B cell (primary cell): Measurements from ENCODE around the gene EVL. TPM values are rescaled to one million over a fixed set of nuclear protein-coding genes. Genes with fewer than 3 reads are reported as not detected.

Experiments used
- ATAC-seq: fragments of 200-7000 bp; cut with Tn5 transposase; one replicate; pipeline ENCODE4 v1.10.0; 2021; ENCODE audit warnings: low read depth, mild to moderate bottlenecking, moderate number of reproducible peaks, moderate library complexity
- CTCF ChIA-PET: fragments of 350-600 bp; sonication (Branson Sonifier 250); formaldehyde crosslinking; loops from one replicate; lab custom pipeline; 2021; ENCODE audit warnings: antibody characterized with exemption, inconsistent platforms; lab: Charles Lee
- POLR2A ChIA-PET: fragments of 350-600 bp; sonication (Branson Sonifier 250); formaldehyde crosslinking; loops from one replicate; lab custom pipeline; 2021; ENCODE audit warnings: antibody characterized with exemption; lab: Charles Lee
- DNase-seq: peaks from one replicate; pipeline ENCODE4 v3.0.0; 2013
- H2AFZ ChIP-seq: 2 replicates; pipeline ENCODE4 v1.6.1; 2012; ENCODE audit warnings: mild to moderate bottlenecking, low read depth, low read length; ENCODE audit not compliant: insufficient read depth, poor library complexity, severe bottlenecking
- H3K27ac ChIP-seq, 2 donors: 1 replicate in 1 of 2; 2 replicates in 1 of 2; pipeline ENCODE4 v1.5.1; 2012 to 2013; ENCODE audit warnings: low read length in 2 of 2, mild to moderate bottlenecking in 2 of 2, moderate library complexity in 1 of 2
- H3K27me3 ChIP-seq, 4 experiments: fragments of 200-600 bp in 1 of 4; sonication (generic) in 1 of 4; replicated peaks in 1 of 4; 1 replicate in 2 of 4; 2 replicates in 2 of 4; pipeline versions ENCODE4 v1.6.1 to v1.7.0; 2013 to 2016; ENCODE audit warnings: low read length in 3 of 4, mild to moderate bottlenecking in 2 of 4, mixed read lengths in 1 of 4, moderate library complexity in 1 of 4; ENCODE audit not compliant: insufficient read depth in 4 of 4, control insufficient read depth in 3 of 4; ENCODE audit errors: control extremely low read depth in 1 of 4
- H3K36me3 ChIP-seq, 2 experiments: replicated peaks in 1 of 2; 1 replicate in 1 of 2; 2 replicates in 1 of 2; pipeline versions ENCODE4 v1.6.1 to v1.7.1; 2013; ENCODE audit warnings: low read length in 1 of 2; ENCODE audit not compliant: insufficient read depth in 2 of 2, control insufficient read depth in 1 of 2; ENCODE audit errors: control extremely low read depth in 1 of 2, extremely low read depth in 1 of 2
- H3K4me1 ChIP-seq, 2 donors: fragments of 200-600 bp in 1 of 2; sonication (generic) in 1 of 2; 1 replicate in 1 of 2; 2 replicates in 1 of 2; pipeline versions ENCODE4 v1.5.1 to v1.6.1; 2013 to 2017; ENCODE audit warnings: low read length in 2 of 2; ENCODE audit not compliant: control insufficient read depth in 2 of 2, insufficient read depth in 2 of 2
- H3K4me2 ChIP-seq: replicated peaks from 2 replicates; pipeline ENCODE3; 2012; ENCODE audit warnings: mild to moderate bottlenecking, low read depth, low read length; ENCODE audit not compliant: poor library complexity, severe bottlenecking
- H3K4me3 ChIP-seq, 5 experiments: fragments of 200-600 bp in 1 of 5; sonication (generic) in 1 of 5; 1 replicate in 3 of 5; 2 replicates in 2 of 5; pipeline versions ENCODE4 v1.5.1 to v1.7.0; 2011 to 2016; ENCODE audit warnings: low read length in 4 of 5, mild to moderate bottlenecking in 4 of 5, low read depth in 2 of 5, control low read depth in 1 of 5, moderate library complexity in 1 of 5; ENCODE audit not compliant: insufficient read depth in 1 of 5; ENCODE audit errors: control extremely low read depth in 1 of 5, extremely low read depth in 1 of 5
- H3K79me2 ChIP-seq: fragments of 200-600 bp; sonication (generic); one replicate; pipeline ENCODE4 v1.6.0; 2016; ENCODE audit warnings: low read length; ENCODE audit not compliant: control insufficient read depth, insufficient read depth
- H3K9ac ChIP-seq: fragments of 200-600 bp; sonication (generic); 2 replicates; pipeline ENCODE4 v1.6.1; 2017; ENCODE audit warnings: mild to moderate bottlenecking, low read length, moderate library complexity
- H3K9me3 ChIP-seq, 3 donors: one replicate each; pipeline versions ENCODE4 v1.6.1 to v1.7.1; 2013; ENCODE audit warnings: low read length in 2 of 3; ENCODE audit not compliant: control insufficient read depth in 2 of 3, insufficient read depth in 1 of 3; ENCODE audit errors: control extremely low read depth in 1 of 3
- H4K20me1 ChIP-seq: 2 replicates; pipeline ENCODE4 v1.6.0; 2012; ENCODE audit warnings: mild to moderate bottlenecking, low read length; ENCODE audit not compliant: insufficient read depth, control insufficient read depth, poor library complexity, severe bottlenecking
- H3K27ac Mint-ChIP-seq: one replicate; pipeline ENCODE4 v1.8.0; 2021; ENCODE audit warnings: mixed read lengths
- H3K27me3 Mint-ChIP-seq: one replicate; pipeline ENCODE4 v1.8.0; 2021; ENCODE audit warnings: mixed read lengths
- H3K4me1 Mint-ChIP-seq: one replicate; pipeline ENCODE4 v1.8.0; 2021; ENCODE audit warnings: mixed read lengths
- H3K4me3 Mint-ChIP-seq: one replicate; pipeline ENCODE4 v1.8.0; 2021; ENCODE audit warnings: mixed read lengths
- H3K9me3 Mint-ChIP-seq: one replicate; pipeline ENCODE4 v1.8.0; 2022; ENCODE audit warnings: mixed read lengths; ENCODE audit not compliant: insufficient read depth
- EZH2 ChIP-seq: IDR thresholded peaks from 2 replicates; pipeline ENCODE4 v1.6.1; 2012; ENCODE audit warnings: borderline replicate concordance, low read depth, mild to moderate bottlenecking, moderate library complexity, low read length; ENCODE audit not compliant: insufficient read depth, poor library complexity, severe bottlenecking
- WGBS: methylation state at CpG from one replicate; pipeline ENCODE4 v1.1.5; 2013; ENCODE audit warnings: missing lambda C conversion rate; ENCODE audit not compliant: insufficient coverage; 5-methylcytosine and 5-hydroxymethylcytosine counted together
- intact Hi-C: fragments of 100-400 bp; cut with micrococcal nuclease; formaldehyde crosslinking; loops from one replicate; pipeline ENCODE4 v1.10.0; 2022
- polyA plus RNA-seq: library from polyadenylated mRNA; depleted of rRNA; stranded (reverse); fragments of >200 nt; gene quantifications from 2 replicates; pipeline ENCODE4 v1.2.3, GENCODE V29; 2012
- total RNA-seq, 2 donors: library from RNA; stranded (reverse); fragments of 120-200 nt in 1 of 2; gene quantifications; 1 replicate in 1 of 2; 2 replicates in 1 of 2; pipeline versions ENCODE4 v1.2.3 to v1.2.4, GENCODE V29; 2013 to 2022
- TF ChIP-seq, protein P1 (sequence below): fragments of 200-600 bp; IDR thresholded peaks from one replicate; pipeline ENCODE4 v1.8.0; 2022; ENCODE audit warnings: antibody characterized with exemption, mild to moderate bottlenecking

EVL gene
- total and polyA plus RNA-seq, 2 donors (not counting 1 experiment from before 2014, with no cell fraction given): 486 to 892 TPM

GRCh38 chr14:100135073-100135472, 69.9 kb downstream of the EVL start:
- peak overlapping the region; percentile 41 for H3K27ac Mint-ChIP-seq
- Histone ChIP-seq H3K27me3 (no peaks in the 10 kb centered on the region), H2AFZ (no peak overlapping the region), H3K4me1 (no peaks in the 10 kb centered on the region), H3K36me3 (peaks cover 0 to 97% of the 10 kb centered on the region in 2 experiments), H3K79me2 (peaks cover 15% of the 10 kb centered on the region), H3K9me3 (no peaks in the 10 kb centered on the region), H4K20me1 (peaks cover 77% of the 10 kb centered on the region), H3K4me2 (no peak overlapping the region), H3K4me3 (no peak overlapping the region), H3K9ac (no peak overlapping the region), H3K27ac (no peak overlapping the region)
- no peak overlapping the region for H3K4me3 Mint-ChIP-seq
- peaks cover 4% of the 10 kb centered on the region for H3K4me1 Mint-ChIP-seq
- 88% methylated on average over 2 of the region's 9 CpGs for WGBS
- POLR2A ChIA-PET: no interaction called here
- ATAC-seq (no peak), DNase-seq (no peak)
- intact Hi-C loops: no loop called here
- H3K27me3 Mint-ChIP-seq: no peaks in the 10 kb centered on the region
- TF ChIP-seq, protein P1, sequence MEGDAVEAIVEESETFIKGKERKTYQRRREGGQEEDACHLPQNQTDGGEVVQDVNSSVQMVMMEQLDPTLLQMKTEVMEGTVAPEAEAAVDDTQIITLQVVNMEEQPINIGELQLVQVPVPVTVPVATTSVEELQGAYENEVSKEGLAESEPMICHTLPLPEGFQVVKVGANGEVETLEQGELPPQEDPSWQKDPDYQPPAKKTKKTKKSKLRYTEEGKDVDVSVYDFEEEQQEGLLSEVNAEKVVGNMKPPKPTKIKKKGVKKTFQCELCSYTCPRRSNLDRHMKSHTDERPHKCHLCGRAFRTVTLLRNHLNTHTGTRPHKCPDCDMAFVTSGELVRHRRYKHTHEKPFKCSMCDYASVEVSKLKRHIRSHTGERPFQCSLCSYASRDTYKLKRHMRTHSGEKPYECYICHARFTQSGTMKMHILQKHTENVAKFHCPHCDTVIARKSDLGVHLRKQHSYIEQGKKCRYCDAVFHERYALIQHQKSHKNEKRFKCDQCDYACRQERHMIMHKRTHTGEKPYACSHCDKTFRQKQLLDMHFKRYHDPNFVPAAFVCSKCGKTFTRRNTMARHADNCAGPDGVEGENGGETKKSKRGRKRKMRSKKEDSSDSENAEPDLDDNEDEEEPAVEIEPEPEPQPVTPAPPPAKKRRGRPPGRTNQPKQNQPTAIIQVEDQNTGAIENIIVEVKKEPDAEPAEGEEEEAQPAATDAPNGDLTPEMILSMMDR: no peak
- TF ChIP-seq EZH2: no peak
- no peaks in the 10 kb centered on the region for H3K9me3 Mint-ChIP-seq
- CTCF ChIA-PET: no interaction called here

DNA sequence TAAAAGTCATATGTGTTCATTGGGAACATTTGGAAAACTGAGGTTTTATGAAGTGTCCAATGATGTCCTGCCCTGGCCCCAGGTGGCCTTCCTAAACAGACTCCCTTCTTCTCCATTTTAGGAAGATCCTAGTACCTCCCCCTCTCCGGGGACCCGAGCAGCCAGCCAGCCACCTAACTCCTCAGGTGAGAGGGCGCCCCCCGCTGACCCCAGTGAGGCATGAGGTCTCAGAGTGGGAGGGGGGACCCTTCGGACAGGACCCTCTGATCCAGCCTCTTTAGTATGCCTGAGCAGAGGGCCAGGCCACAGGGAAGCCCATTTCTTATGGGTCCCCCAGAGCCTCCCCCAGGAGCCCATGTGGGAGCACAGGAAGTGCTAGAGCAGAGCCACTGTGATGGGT, 70.6 kb downstream of the EVL start:
- Histone ChIP-seq H3K36me3 (peaks cover 0 to 97% of the 10 kb centered on the region in 2 experiments), H3K9me3 (no peaks in the 10 kb centered on the region), H3K79me2 (peaks cover 11% of the 10 kb centered on the region), H4K20me1 (peaks cover 76% of the 10 kb centered on the region), H3K4me2 (no peak overlapping the region), H3K4me1 (no peaks in the 10 kb centered on the region), H3K27me3 (no peaks in the 10 kb centered on the region), H3K27ac (no peak overlapping the region), H3K4me3 (no peak overlapping the region), H2AFZ (no peak overlapping the region), H3K9ac (no peak overlapping the region)
- intact Hi-C loops: no loop called here
- WGBS: 97% methylated on average over 3 of the region's 5 CpGs
- H3K4me1 Mint-ChIP-seq: peaks cover 4% of the 10 kb centered on the region
- TF ChIP-seq EZH2: no peak
- TF ChIP-seq, protein P1: no peak
- DNase-seq: no peak
- no peak overlapping the region for H3K4me3 Mint-ChIP-seq
- ChIA-PET CTCF (interaction anchor here (0.8 kb wide), 1 partner anchor 10 kb away, joined by 3 read pairs; no protein-coding TSS in a partner anchor), POLR2A (no interaction called here)
- no peaks in the 10 kb centered on the region for H3K27me3 Mint-ChIP-seq
- H3K9me3 Mint-ChIP-seq: no peaks in the 10 kb centered on the region
- no peak for ATAC-seq
- no peak overlapping the region for H3K27ac Mint-ChIP-seq
